HG03025 (cell line): Measurements from ENCODE around the gene RAB5B.

ENCODE experiments used
- ATAC-seq: cut with Tn5 transposase; IDR thresholded peaks from one replicate; pipeline ENCODE4 v1.9.1; 2021; ENCODE audit warnings: mild to moderate bottlenecking, moderate library complexity; ENCODE audit not compliant: unreplicated experiment, low FRiP score

The RAB5B gene

DNA sequence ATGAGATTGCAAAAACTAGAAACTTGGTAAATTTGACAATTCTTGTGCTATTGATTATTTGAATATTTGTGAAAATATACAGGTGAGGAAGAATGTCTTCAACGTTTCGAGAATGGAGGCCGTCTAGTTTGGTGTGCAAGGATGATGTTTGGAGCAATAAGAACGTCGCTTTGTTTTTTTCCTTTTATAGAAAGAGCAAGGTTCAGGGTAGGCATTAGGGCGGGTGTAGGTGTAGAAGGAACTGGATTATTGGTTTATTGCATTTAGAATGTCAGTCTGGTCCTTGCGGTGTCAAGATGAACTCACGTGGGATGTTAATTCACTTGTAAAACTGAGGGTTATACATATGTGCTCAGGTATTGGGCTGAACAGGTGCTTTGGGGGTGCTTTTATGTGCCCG, 69.0 kb downstream of the RAB5B start:
- no peak for ATAC-seq
